ENCODE results near the gene RRAGC.

The RRAGC gene

GRCh38 chr1:38833146-38833545 is 26.4 kb downstream of the RRAGC start:
- Histone ChIP-seq H3K79me2 (ENCODE audit: insufficient read depth, low read length) (no peaks in the 10 kb centered on the region), H3K4me2 (ENCODE audit: low read depth, low read length, poor library complexity, severe bottlenecking) (no peak overlapping the region), H3K36me3 (ENCODE audit: low read length) (no peaks in the 10 kb centered on the region), H3K27me3 (ENCODE audit: low read length) (no peaks in the 10 kb centered on the region), H3K4me3 (ENCODE audit: insufficient read depth, low read length, poor library complexity, severe bottlenecking) (no peak overlapping the region), H3K9me2 (replicated peaks; ENCODE audit: insufficient read depth, low read length) (no peaks in the 10 kb centered on the region), H3K27ac (ENCODE audit: low read depth, low read length) (no peak overlapping the region), H3F3A (ENCODE audit: insufficient read depth) (no peaks in the 10 kb centered on the region), H3K9me3 (ENCODE audit: insufficient read depth, low read length) (no peaks in the 10 kb centered on the region), H3K9ac (ENCODE audit: low read length) (no peak overlapping the region), H2AFZ (ENCODE audit: low read depth, low read length, severe bottlenecking) (no peak overlapping the region), H4K20me1 (ENCODE audit: low read depth, low read length) (no peaks in the 10 kb centered on the region)
- TF ChIP-seq EZH2phosphoT487 (conservative IDR thresholded peaks at IDR 0.05; ENCODE audit: low read length), result no peak
- TF ChIP-seq, protein P1, sequence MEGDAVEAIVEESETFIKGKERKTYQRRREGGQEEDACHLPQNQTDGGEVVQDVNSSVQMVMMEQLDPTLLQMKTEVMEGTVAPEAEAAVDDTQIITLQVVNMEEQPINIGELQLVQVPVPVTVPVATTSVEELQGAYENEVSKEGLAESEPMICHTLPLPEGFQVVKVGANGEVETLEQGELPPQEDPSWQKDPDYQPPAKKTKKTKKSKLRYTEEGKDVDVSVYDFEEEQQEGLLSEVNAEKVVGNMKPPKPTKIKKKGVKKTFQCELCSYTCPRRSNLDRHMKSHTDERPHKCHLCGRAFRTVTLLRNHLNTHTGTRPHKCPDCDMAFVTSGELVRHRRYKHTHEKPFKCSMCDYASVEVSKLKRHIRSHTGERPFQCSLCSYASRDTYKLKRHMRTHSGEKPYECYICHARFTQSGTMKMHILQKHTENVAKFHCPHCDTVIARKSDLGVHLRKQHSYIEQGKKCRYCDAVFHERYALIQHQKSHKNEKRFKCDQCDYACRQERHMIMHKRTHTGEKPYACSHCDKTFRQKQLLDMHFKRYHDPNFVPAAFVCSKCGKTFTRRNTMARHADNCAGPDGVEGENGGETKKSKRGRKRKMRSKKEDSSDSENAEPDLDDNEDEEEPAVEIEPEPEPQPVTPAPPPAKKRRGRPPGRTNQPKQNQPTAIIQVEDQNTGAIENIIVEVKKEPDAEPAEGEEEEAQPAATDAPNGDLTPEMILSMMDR (IDR thresholded peaks at IDR 0.05; ENCODE audit: insufficient read depth, low read length, poor library complexity, severe bottlenecking), result no peak

DNA sequence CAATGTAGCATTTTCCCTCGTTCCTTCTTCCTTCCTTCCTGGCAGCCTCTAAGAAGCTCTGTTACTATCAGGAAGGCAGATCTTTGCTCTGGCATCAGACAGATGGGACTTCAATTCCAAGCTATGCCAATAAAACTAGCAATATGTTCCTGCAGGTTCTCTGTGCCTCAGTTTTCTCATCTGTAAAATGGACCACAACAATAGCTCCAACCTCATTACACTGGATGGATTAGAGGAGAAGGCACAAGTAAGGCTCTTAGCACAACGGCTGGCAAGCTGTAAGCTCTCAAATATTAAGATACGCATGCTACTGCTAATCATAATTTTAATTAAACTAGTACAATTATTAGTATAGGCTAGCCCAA is 27.2 kb downstream of the RRAGC start:
- TF ChIP-seq, protein P1 (IDR thresholded peaks at IDR 0.05; ENCODE audit: insufficient read depth, low read length, poor library complexity, severe bottlenecking), result no peak
- TF ChIP-seq EZH2phosphoT487 (conservative IDR thresholded peaks at IDR 0.05; ENCODE audit: low read length), result no peak
- Histone ChIP-seq H3K36me3 (ENCODE audit: low read length) (no peaks in the 10 kb centered on the region), H3K79me2 (ENCODE audit: insufficient read depth, low read length) (no peaks in the 10 kb centered on the region), H4K20me1 (ENCODE audit: low read depth, low read length) (no peaks in the 10 kb centered on the region), H3F3A (ENCODE audit: insufficient read depth) (no peaks in the 10 kb centered on the region), H2AFZ (ENCODE audit: low read depth, low read length, severe bottlenecking) (no peak overlapping the region), H3K9me3 (ENCODE audit: insufficient read depth, low read length) (no peaks in the 10 kb centered on the region), H3K9me2 (replicated peaks; ENCODE audit: insufficient read depth, low read length) (no peaks in the 10 kb centered on the region), H3K27ac (ENCODE audit: low read depth, low read length) (no peak overlapping the region), H3K4me3 (ENCODE audit: insufficient read depth, low read length, poor library complexity, severe bottlenecking) (no peak overlapping the region), H3K27me3 (ENCODE audit: low read length) (no peaks in the 10 kb centered on the region), H3K9ac (ENCODE audit: low read length) (no peak overlapping the region), H3K4me2 (ENCODE audit: low read depth, low read length, poor library complexity, severe bottlenecking) (no peak overlapping the region)

DNA sequence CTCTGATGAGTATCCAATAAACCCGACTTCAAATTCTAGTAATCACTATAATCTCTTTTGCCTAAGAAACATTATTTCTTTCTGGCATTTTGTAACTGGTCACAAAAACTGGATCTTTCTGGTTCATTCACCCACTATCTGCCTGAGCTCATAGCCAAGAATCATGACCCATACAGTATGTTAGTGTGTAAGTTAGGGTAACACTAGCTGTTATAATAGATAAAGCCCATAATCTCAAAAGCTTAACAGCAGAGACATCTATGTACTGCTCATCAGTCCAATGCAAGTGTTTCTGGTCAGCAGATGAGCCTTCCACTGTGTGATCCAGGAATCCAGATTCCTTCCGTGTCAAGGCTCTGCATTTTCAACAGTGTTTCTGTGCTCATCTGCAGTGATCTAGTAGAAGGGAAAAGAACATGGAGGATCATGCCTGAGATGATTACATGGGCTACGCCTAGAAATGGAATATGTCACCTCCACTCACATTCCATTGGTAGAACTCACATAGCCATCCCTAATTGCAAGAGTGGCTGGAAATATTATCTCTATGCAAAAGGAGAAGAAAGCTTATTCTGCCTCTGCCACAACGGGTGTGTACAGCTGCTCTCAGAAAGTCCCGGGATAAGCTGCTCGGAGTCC is 27.7 kb downstream of the RRAGC start:
- no peak for TF ChIP-seq EZH2phosphoT487 (conservative IDR thresholded peaks at IDR 0.05; ENCODE audit: low read length)
- TF ChIP-seq, protein P1 (IDR thresholded peaks at IDR 0.05; ENCODE audit: insufficient read depth, low read length, poor library complexity, severe bottlenecking), result no peak
- Histone ChIP-seq H3K9ac (ENCODE audit: low read length) (no peak overlapping the region), H3K79me2 (ENCODE audit: insufficient read depth, low read length) (no peaks in the 10 kb centered on the region), H3K9me2 (replicated peaks; ENCODE audit: insufficient read depth, low read length) (no peaks in the 10 kb centered on the region), H3K27me3 (ENCODE audit: low read length) (no peaks in the 10 kb centered on the region), H2AFZ (ENCODE audit: low read depth, low read length, severe bottlenecking) (no peak overlapping the region), H3K9me3 (ENCODE audit: insufficient read depth, low read length) (no peaks in the 10 kb centered on the region), H3K36me3 (ENCODE audit: low read length) (no peaks in the 10 kb centered on the region), H3K4me3 (ENCODE audit: insufficient read depth, low read length, poor library complexity, severe bottlenecking) (no peak overlapping the region), H3K4me2 (ENCODE audit: low read depth, low read length, poor library complexity, severe bottlenecking) (no peak overlapping the region), H4K20me1 (ENCODE audit: low read depth, low read length) (no peaks in the 10 kb centered on the region), H3K27ac (ENCODE audit: low read depth, low read length) (no peak overlapping the region), H3F3A (ENCODE audit: insufficient read depth) (no peaks in the 10 kb centered on the region)

All from SU-DHL-6 (cell line).